ENCODE results near the gene CXCL5.
"Not testable (repeated sequence)": the region's sequence is repeated elsewhere in the genome, so short reads cannot be mapped to it uniquely, and the experiment has no call there.

The CXCL5 gene

GRCh38 chr4:73970945-73971344 is 27.5 kb downstream of the CXCL5 start:
- no peak for DNase-seq (ENCODE audit: low read depth)

- DNase-seq (ENCODE audit: low read depth), result no peak
Measured at GRCh38 chr4:73970011-73970410, 28.5 kb downstream of the CXCL5 start.

- no peak for DNase-seq (ENCODE audit: low read depth)
Measured at GRCh38 chr4:73967866-73968265, 30.6 kb downstream of the CXCL5 start.

GRCh38 chr4:73964862-73965611 is 33.4 kb downstream of the CXCL5 start:
- no peak for DNase-seq (ENCODE audit: low read depth)

GRCh38 chr4:73962724-73963123 is 35.8 kb downstream of the CXCL5 start:
- no peak for DNase-seq (ENCODE audit: low read depth)

- DNase-seq (ENCODE audit: low read depth), result not testable (repeated sequence)
Measured at GRCh38 chr4:73959041-73959440, 39.4 kb downstream of the CXCL5 start.

GRCh38 chr4:73952352-73952751 is 46.1 kb downstream of the CXCL5 start:
- DNase-seq (ENCODE audit: low read depth), result no peak

GRCh38 chr4:73950376-73950920 is 48.0 kb downstream of the CXCL5 start:
- not testable (repeated sequence) for DNase-seq (ENCODE audit: low read depth)

- no peak for DNase-seq (ENCODE audit: low read depth)
Measured at GRCh38 chr4:73948990-73949706, 49.3 kb downstream of the CXCL5 start.

GRCh38 chr4:73948291-73948690 is 50.2 kb downstream of the CXCL5 start:
- no peak for DNase-seq (ENCODE audit: low read depth)

GRCh38 chr4:73947239-73947985 is 51.1 kb downstream of the CXCL5 start:
- DNase-seq (ENCODE audit: low read depth), result no peak

- DNase-seq (ENCODE audit: low read depth), result no peak
Measured at GRCh38 chr4:73945674-73946449, 52.6 kb downstream of the CXCL5 start.

All from GM04503 (cell line).